Measurements from ENCODE around the gene ZNF652.
A peak's percentile ranks its signal among the peaks of the same experiment; 100 is the strongest.
"Not testable (repeated sequence)": the region's sequence is repeated elsewhere in the genome, so short reads cannot be mapped to it uniquely, and the experiment has no call there.

Gene ZNF652

GRCh38 chr17:49266233-49266632 is 95.8 kb downstream of the ZNF652 start:
- TF ChIP-seq EZH2 (IDR thresholded peaks at IDR 0.05; ENCODE audit: borderline replicate concordance, low read length) (no peak), CTCF (IDR thresholded peaks at IDR 0.05; ENCODE audit: low read length) (no peak)
- no peaks in the 10 kb centered on the region for H3K79me2 ChIP-seq (ENCODE audit: insufficient read depth, low read length)
- H3F3A ChIP-seq (ENCODE audit: insufficient read depth, low read length), result no peaks in the 10 kb centered on the region
- no peaks in the 10 kb centered on the region for H3K9me2 ChIP-seq (ENCODE audit: low read depth, low read length)
- no peak overlapping the region for H3K9ac ChIP-seq (ENCODE audit: low read length)
- H3K4me1 ChIP-seq (ENCODE audit: insufficient read depth, low read length, severe bottlenecking), result no peaks in the 10 kb centered on the region
- no peaks in the 10 kb centered on the region for H4K20me1 ChIP-seq (ENCODE audit: insufficient read depth, low read length)
- H3K9me3 ChIP-seq (ENCODE audit: low read length), result no peaks in the 10 kb centered on the region
- no peaks in the 10 kb centered on the region for H3K36me3 ChIP-seq (ENCODE audit: insufficient read depth, low read length)
- H3K27ac ChIP-seq (ENCODE audit: low read depth, low read length, poor library complexity, severe bottlenecking), result no peak overlapping the region
- no peaks in the 10 kb centered on the region for H3K27me3 ChIP-seq (ENCODE audit: insufficient read depth, low read length)
- no peak overlapping the region for H3K4me3 ChIP-seq (ENCODE audit: low read depth, low read length, poor library complexity, severe bottlenecking)
- H3K4me2 ChIP-seq (ENCODE audit: low read length), result no peak overlapping the region
- H2AFZ ChIP-seq (ENCODE audit: low read length), result no peak overlapping the region

GRCh38 chr17:49261540-49261939 is 100.5 kb downstream of the ZNF652 start:
- not testable (repeated sequence) for H3K36me3 ChIP-seq (ENCODE audit: insufficient read depth, low read length); H3K9me3 ChIP-seq (ENCODE audit: low read length); H3K4me2 ChIP-seq (ENCODE audit: low read length); H3F3A ChIP-seq (ENCODE audit: insufficient read depth, low read length); H3K27me3 ChIP-seq (ENCODE audit: insufficient read depth, low read length); H2AFZ ChIP-seq (ENCODE audit: low read length); H3K4me3 ChIP-seq (ENCODE audit: low read depth, low read length, poor library complexity, severe bottlenecking); H3K79me2 ChIP-seq (ENCODE audit: insufficient read depth, low read length); H3K9me2 ChIP-seq (ENCODE audit: low read depth, low read length); H3K27ac ChIP-seq (ENCODE audit: low read depth, low read length, poor library complexity, severe bottlenecking); H3K9ac ChIP-seq (ENCODE audit: low read length); H4K20me1 ChIP-seq (ENCODE audit: insufficient read depth, low read length)
- peaks cover 10% of the 10 kb centered on the region for H3K4me1 ChIP-seq (ENCODE audit: insufficient read depth, low read length, severe bottlenecking)

GRCh38 chr17:49260817-49261291 is 101.2 kb downstream of the ZNF652 start:
- Histone ChIP-seq H3K4me2 (ENCODE audit: low read length) (peak overlapping the region; percentile 68), H3F3A (ENCODE audit: insufficient read depth, low read length) (no peaks in the 10 kb centered on the region), H3K4me1 (ENCODE audit: insufficient read depth, low read length, severe bottlenecking) (peaks cover 10% of the 10 kb centered on the region), H3K4me3 (ENCODE audit: low read depth, low read length, poor library complexity, severe bottlenecking) (peak overlapping the region; percentile 51), H2AFZ (ENCODE audit: low read length) (no peak overlapping the region), H4K20me1 (ENCODE audit: insufficient read depth, low read length) (no peaks in the 10 kb centered on the region), H3K79me2 (ENCODE audit: insufficient read depth, low read length) (no peaks in the 10 kb centered on the region), H3K27me3 (ENCODE audit: insufficient read depth, low read length) (0 out of 2 replicates have a peak, but pooled peaks cover 4% of the 10 kb centered on the region), H3K9me2 (ENCODE audit: low read depth, low read length) (no peaks in the 10 kb centered on the region), H3K27ac (ENCODE audit: low read depth, low read length, poor library complexity, severe bottlenecking) (no peak overlapping the region), H3K9me3 (ENCODE audit: low read length) (no peaks in the 10 kb centered on the region), H3K9ac (ENCODE audit: low read length) (peak overlapping the region; percentile 9; the same call in 1 of the 2 replicates), H3K36me3 (ENCODE audit: insufficient read depth, low read length) (no peaks in the 10 kb centered on the region)
- no peak for TF ChIP-seq EZH2 (IDR thresholded peaks at IDR 0.05; ENCODE audit: borderline replicate concordance, low read length)
- no peak for TF ChIP-seq CTCF (IDR thresholded peaks at IDR 0.05; ENCODE audit: low read length)

Measured in OCI-LY1 (cell line).